PC-9 (cell line): Measurements from ENCODE around the gene QSER1.

Source experiments
- CTCF ChIP-seq: fragments of 200-600 bp; sonication (generic); conservative IDR thresholded peaks from 2 replicates; pipeline ENCODE4 v1.6.1; 2017; ENCODE audit warnings: mixed run types, antibody characterized with exemption, mild to moderate bottlenecking, moderate library complexity
- EZH2 ChIP-seq: fragments of 200-600 bp; sonication (generic); IDR thresholded peaks from 2 replicates; pipeline ENCODE4 v1.8.0; 2017; ENCODE audit warnings: antibody characterized with exemption, low read depth

GRCh38 chr11:32891657-32892354, 805 bp upstream of the QSER1 start:
- TF ChIP-seq CTCF = no peak
- TF ChIP-seq EZH2 = no peak
